ENCODE results near the gene TK2.

Gene TK2

DNA sequence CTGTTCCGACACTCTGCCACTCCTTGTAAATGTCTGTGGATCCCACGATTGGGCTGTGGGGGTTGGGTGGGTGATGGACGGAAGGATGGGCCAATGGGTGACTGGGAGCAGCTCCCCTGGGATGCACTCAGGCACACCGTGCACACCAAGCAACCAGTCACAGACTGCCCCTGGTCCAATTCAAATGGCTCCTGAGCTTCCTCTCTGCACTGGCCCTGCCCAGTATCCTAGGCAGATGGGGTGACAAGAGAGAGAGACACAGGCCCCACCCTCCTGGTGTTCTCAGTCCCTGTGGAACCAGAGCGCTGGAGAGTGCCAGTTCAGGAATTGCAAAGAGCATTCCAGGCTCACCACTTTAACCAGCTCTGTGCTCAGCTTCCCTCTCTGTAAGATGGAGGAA is 90.0 kb downstream of the TK2 start:
- no peak for DNase-seq

DNA sequence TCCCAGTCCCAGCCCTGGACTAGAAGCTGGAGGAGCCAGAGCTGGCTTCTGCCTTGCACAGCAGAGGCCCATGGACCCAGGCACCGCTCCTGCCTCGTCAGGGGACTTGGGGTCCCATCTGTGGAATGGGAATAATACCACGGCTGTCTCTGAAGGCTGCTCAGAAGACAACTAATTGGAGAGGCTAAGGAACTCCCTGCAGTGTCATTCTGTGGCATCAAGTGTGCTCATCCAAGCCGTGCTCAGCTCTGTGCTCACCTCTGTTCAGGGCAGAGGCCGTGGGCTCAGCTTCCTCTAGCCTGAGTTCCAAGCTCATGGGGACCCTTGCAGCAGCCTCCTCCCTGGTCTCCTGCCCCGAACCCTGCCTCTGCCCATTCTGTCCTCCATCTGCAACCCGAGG is 91.1 kb downstream of the TK2 start:
- no peak for DNase-seq

DNA sequence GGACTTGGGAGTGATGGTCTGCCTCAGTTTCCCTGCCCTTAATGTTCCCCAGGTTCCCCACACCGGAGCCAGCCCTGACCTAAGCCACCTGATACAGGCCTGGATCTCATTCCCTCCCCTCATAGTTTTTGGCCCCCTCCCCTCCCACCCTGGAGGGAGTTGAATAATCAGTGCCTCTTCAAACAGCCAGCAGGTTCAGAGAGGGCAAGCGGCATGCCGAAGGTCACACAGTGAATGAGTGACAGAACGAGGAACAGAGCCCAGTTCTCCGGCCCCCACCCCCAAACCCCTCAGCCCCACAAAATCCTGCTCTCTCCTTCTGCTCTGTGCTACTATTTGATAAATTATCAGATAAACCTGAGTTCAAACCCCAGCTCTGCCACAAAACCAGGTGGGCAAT is 91.6 kb downstream of the TK2 start:
- no peak for DNase-seq
